Fibroblast of lung (primary cell): Measurements from ENCODE around the gene RNF19B. TPM values are rescaled to one million over a fixed set of nuclear protein-coding genes. Genes with fewer than 3 reads are reported as not detected.

ENCODE experiments used
- DNase-seq, 2 donors: peaks; one replicate each; pipeline versions ENCODE4 v3.0.0 to v3.0.0-alpha.2; 2010; ENCODE audit warnings: low read depth in 2 of 2
- H2AFZ ChIP-seq: 2 replicates; pipeline ENCODE4 v1.5.1; 2012; ENCODE audit warnings: low read length, control low read depth, inconsistent platforms
- H3K27ac ChIP-seq: 2 replicates; pipeline ENCODE4 v1.5.1; 2011; ENCODE audit warnings: low read length, control low read depth; ENCODE audit not compliant: insufficient read depth
- H3K27me3 ChIP-seq: 2 replicates; pipeline ENCODE4 v1.5.1; 2011; ENCODE audit warnings: mild to moderate bottlenecking, low read length; ENCODE audit not compliant: control insufficient read depth, insufficient read depth
- H3K36me3 ChIP-seq: 2 replicates; pipeline ENCODE4 v1.5.1; 2011; ENCODE audit warnings: low read length; ENCODE audit not compliant: control insufficient read depth, insufficient read depth
- H3K4me1 ChIP-seq: 2 replicates; pipeline ENCODE4 v1.5.1; 2011; ENCODE audit warnings: low read length; ENCODE audit not compliant: control insufficient read depth, insufficient read depth; ENCODE audit errors: extremely low read depth
- H3K4me2 ChIP-seq: 2 replicates; pipeline ENCODE4 v1.5.1; 2011; ENCODE audit warnings: low read length, control low read depth; ENCODE audit not compliant: insufficient read depth; ENCODE audit errors: extremely low read depth
- H3K4me3 ChIP-seq, 4 experiments: fragments of 200-600 bp in 1 of 4; sonication (generic) in 1 of 4; replicated peaks in 1 of 4; 2 replicates each; pipeline ENCODE4 v1.5.1; 2011 to 2016; ENCODE audit warnings: low read length in 4 of 4, low read depth in 3 of 4, mild to moderate bottlenecking in 3 of 4, control low read depth in 2 of 4, inconsistent platforms in 1 of 4, mixed read lengths in 1 of 4; ENCODE audit not compliant: insufficient read depth in 1 of 4; ENCODE audit errors: control extremely low read depth in 1 of 4
- H3K79me2 ChIP-seq: 2 replicates; pipeline ENCODE4 v1.5.1; 2012; ENCODE audit warnings: mild to moderate bottlenecking, low read length, inconsistent platforms; ENCODE audit not compliant: control insufficient read depth, insufficient read depth
- H3K9ac ChIP-seq: 2 replicates; pipeline ENCODE4 v1.5.1; 2011; ENCODE audit warnings: mild to moderate bottlenecking, low read length, control low read depth; ENCODE audit not compliant: insufficient read depth
- H3K9me3 ChIP-seq: 2 replicates; pipeline ENCODE4 v1.5.1; 2012; ENCODE audit warnings: low read depth, low read length; ENCODE audit not compliant: control insufficient read depth, insufficient read depth
- H4K20me1 ChIP-seq: 2 replicates; pipeline ENCODE4 v1.5.1; 2011; ENCODE audit warnings: low read length; ENCODE audit not compliant: control insufficient read depth, insufficient read depth; ENCODE audit errors: extremely low read depth
- CTCF ChIP-seq, 2 donors: IDR thresholded peaks in 1 of 2; conservative IDR thresholded peaks in 1 of 2; 1 replicate in 1 of 2; 2 replicates in 1 of 2; pipeline ENCODE4 v1.5.1; 2011 to 2012; ENCODE audit warnings: low read length in 2 of 2, control low read depth in 1 of 2, inconsistent platforms in 1 of 2, low read depth in 1 of 2, mild to moderate bottlenecking in 1 of 2
- EZH2 ChIP-seq: IDR thresholded peaks from 2 replicates; pipeline ENCODE4 v1.5.1; 2012; ENCODE audit warnings: low read length, control low read depth, mild to moderate bottlenecking; ENCODE audit errors: missing control alignments
- polyA plus RNA-seq, 2 donors: library from polyadenylated mRNA; depleted of rRNA in 1 of 2; stranded (reverse) in 1 of 2; unstranded in 1 of 2; fragments of >200 nt; gene quantifications; 2 replicates each; pipeline ENCODE4 v1.2.1, GENCODE V29; 2011 to 2012; ENCODE audit warnings: missing spikeins in 1 of 2
- total RNA-seq: library from RNA; depleted of rRNA; stranded (reverse); fragments of >200 nt; gene quantifications from 2 replicates; pipeline ENCODE4 v1.2.1, GENCODE V29; 2014

Gene RNF19B
- total and polyA plus RNA-seq, 2 donors (not counting 1 experiment from before 2014, with no cell fraction given) = 10.1 to 15.4 TPM

GRCh38 chr1:32928715-32929114, 35.9 kb downstream of the RNF19B start:
- Histone ChIP-seq H3K79me2 (no peaks in the 10 kb centered on the region), H3K36me3 (no peaks in the 10 kb centered on the region), H2AFZ (no peak overlapping the region), H3K4me1 (no peaks in the 10 kb centered on the region), H3K9me3 (no peaks in the 10 kb centered on the region), H3K27me3 (no peaks in the 10 kb centered on the region), H4K20me1 (no peaks in the 10 kb centered on the region), H3K4me3 (no peak overlapping the region), H3K4me2 (no peak overlapping the region), H3K9ac (no peak overlapping the region), H3K27ac (no peak overlapping the region)
- TF ChIP-seq CTCF (conservative IDR thresholded peaks at IDR 0.05 in 1 of 2, IDR thresholded peaks at IDR 0.05 in 1 of 2; ENCODE audit: low read depth in 1 of 2, low read length in 2 of 2) (no peak), EZH2 (no peak)
- DNase-seq = no peak

GRCh38 chr1:32928285-32928684, 36.3 kb downstream of the RNF19B start:
- Histone ChIP-seq H3K4me1 (no peaks in the 10 kb centered on the region), H3K79me2 (no peaks in the 10 kb centered on the region), H3K27me3 (no peaks in the 10 kb centered on the region), H3K27ac (no peak overlapping the region), H3K4me3 (no peak overlapping the region), H2AFZ (no peak overlapping the region), H3K9ac (no peak overlapping the region), H3K36me3 (no peaks in the 10 kb centered on the region), H4K20me1 (no peaks in the 10 kb centered on the region), H3K4me2 (no peak overlapping the region), H3K9me3 (no peaks in the 10 kb centered on the region)
- TF ChIP-seq CTCF (conservative IDR thresholded peaks at IDR 0.05 in 1 of 2, IDR thresholded peaks at IDR 0.05 in 1 of 2; ENCODE audit: low read depth in 1 of 2, low read length in 2 of 2) (no peak), EZH2 (no peak)
- DNase-seq = no peak

GRCh38 chr1:32927441-32927840, 37.2 kb downstream of the RNF19B start:
- H2AFZ ChIP-seq = no peak overlapping the region
- H3K27ac ChIP-seq = no peak overlapping the region
- no peaks in the 10 kb centered on the region for H3K4me1 ChIP-seq
- H3K4me3 ChIP-seq = no peak overlapping the region
- H3K79me2 ChIP-seq = no peaks in the 10 kb centered on the region
- H3K27me3 ChIP-seq = no peaks in the 10 kb centered on the region
- H3K36me3 ChIP-seq = no peaks in the 10 kb centered on the region
- DNase-seq = no peak
- no peak overlapping the region for H3K9ac ChIP-seq
- TF ChIP-seq EZH2 (no peak), CTCF (conservative IDR thresholded peaks at IDR 0.05 in 1 of 2, IDR thresholded peaks at IDR 0.05 in 1 of 2; ENCODE audit: low read depth in 1 of 2, low read length in 2 of 2) (no peak)
- H3K4me2 ChIP-seq = no peak overlapping the region
- no peaks in the 10 kb centered on the region for H3K9me3 ChIP-seq
- H4K20me1 ChIP-seq = no peaks in the 10 kb centered on the region
